Testis (tissue), 2 donors: ENCODE data around the gene NCMAP.

ENCODE experiments used
- POLR2A ChIP-seq: fragments of 450-650 bp; IDR thresholded peaks from one replicate; pipeline ENCODE4 v1.6.1; 2017; ENCODE audit warnings: antibody characterized with exemption, mild to moderate bottlenecking, moderate library complexity
- TF ChIP-seq, protein P1 (sequence below), 3 experiments: fragments of 450-650 bp in 2 of 3; fragments of 200-600 bp in 1 of 3; sonication (generic) in 1 of 3; IDR thresholded peaks; one replicate each; pipeline ENCODE4 v1.5.1; 2016 to 2019; ENCODE audit warnings: antibody characterized with exemption in 3 of 3, mild to moderate bottlenecking in 2 of 3, moderate library complexity in 1 of 3

DNA sequence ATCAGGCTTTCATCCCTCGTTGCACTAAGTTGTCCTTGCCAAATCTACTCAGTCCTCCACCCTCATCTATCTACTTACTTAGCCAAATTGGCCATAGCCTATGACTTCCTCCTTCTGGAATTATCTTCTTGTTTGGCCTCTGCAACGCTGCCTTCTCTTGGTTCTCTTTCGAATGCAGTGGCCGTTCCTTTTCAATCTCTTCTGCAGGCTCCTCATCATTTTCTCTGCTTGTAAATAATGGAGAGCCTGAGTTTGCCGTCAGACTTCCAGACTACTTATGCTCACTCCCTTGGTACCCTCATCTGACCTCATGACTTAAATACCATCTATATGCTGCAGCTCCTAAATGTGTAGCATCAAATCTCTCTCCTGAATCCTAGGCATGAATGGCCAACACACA lies 64.8 kb downstream of the NCMAP start:
- TF ChIP-seq, protein P1, sequence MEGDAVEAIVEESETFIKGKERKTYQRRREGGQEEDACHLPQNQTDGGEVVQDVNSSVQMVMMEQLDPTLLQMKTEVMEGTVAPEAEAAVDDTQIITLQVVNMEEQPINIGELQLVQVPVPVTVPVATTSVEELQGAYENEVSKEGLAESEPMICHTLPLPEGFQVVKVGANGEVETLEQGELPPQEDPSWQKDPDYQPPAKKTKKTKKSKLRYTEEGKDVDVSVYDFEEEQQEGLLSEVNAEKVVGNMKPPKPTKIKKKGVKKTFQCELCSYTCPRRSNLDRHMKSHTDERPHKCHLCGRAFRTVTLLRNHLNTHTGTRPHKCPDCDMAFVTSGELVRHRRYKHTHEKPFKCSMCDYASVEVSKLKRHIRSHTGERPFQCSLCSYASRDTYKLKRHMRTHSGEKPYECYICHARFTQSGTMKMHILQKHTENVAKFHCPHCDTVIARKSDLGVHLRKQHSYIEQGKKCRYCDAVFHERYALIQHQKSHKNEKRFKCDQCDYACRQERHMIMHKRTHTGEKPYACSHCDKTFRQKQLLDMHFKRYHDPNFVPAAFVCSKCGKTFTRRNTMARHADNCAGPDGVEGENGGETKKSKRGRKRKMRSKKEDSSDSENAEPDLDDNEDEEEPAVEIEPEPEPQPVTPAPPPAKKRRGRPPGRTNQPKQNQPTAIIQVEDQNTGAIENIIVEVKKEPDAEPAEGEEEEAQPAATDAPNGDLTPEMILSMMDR (IDR thresholded peaks at IDR 0.05), result no peak
- no peak for TF ChIP-seq POLR2A
